Erythroblast (primary cell): Measurements from ENCODE around the gene NALF2.

Source experiments
- DNase-seq, 2 experiments: peaks; one replicate each; lab custom pipeline; 2025; lab: John Stamatoyannopoulos, UW
- GATA1 ChIP-seq: IDR thresholded peaks from 2 replicates; pipeline ENCODE4 v1.6.1; 2011; ENCODE audit warnings: low read depth, mild to moderate bottlenecking, control low read depth, low read length, moderate library complexity
- POLR2A ChIP-seq: IDR thresholded peaks from 2 replicates; pipeline ENCODE4 v1.6.1; 2011; ENCODE audit warnings: mild to moderate bottlenecking, low read length

Gene NALF2

GRCh38 chrX:69503782-69504625, at the start of gene NALF2:
NALF2 (plus strand) TSS chrX:69504326; CDS start chrX:69505283, 957 bp downstream.
- peak; percentile 3 to 22 for DNase-seq
- no peak for TF ChIP-seq GATA1
- TF ChIP-seq POLR2A = no peak

GRCh38 chrX:69457756-69458155, 46.4 kb upstream of the NALF2 start:
- TF ChIP-seq POLR2A = no peak
- TF ChIP-seq GATA1 = no peak
- no peak for DNase-seq

- DNase-seq = no peak
Observed at GRCh38 chrX:69466546-69466945, 37.6 kb upstream of the NALF2 start.

GRCh38 chrX:69469975-69470374, 34.2 kb upstream of the NALF2 start:
- no peak for DNase-seq
- TF ChIP-seq POLR2A (no peak), GATA1 (no peak)

More at GRCh38 chrX:69466546-69466945, 37.6 kb upstream of the NALF2 start:
- TF ChIP-seq GATA1 (no peak), POLR2A (no peak)

GRCh38 chrX:69489625-69490024, 14.5 kb upstream of the NALF2 start:
- TF ChIP-seq GATA1 (no peak), POLR2A (no peak)
- no peak for DNase-seq

GRCh38 chrX:69493193-69493592, 10.9 kb upstream of the NALF2 start:
- TF ChIP-seq GATA1 (no peak), POLR2A (no peak)
- peak; percentile 0 to 28 for DNase-seq

- TF ChIP-seq GATA1 (no peak), POLR2A (no peak)
- no peak for DNase-seq
Observed at GRCh38 chrX:69493766-69494165, 10.4 kb upstream of the NALF2 start.

- DNase-seq = no peak
- no peak for TF ChIP-seq GATA1
- TF ChIP-seq POLR2A = no peak
Observed at GRCh38 chrX:69496183-69496582, 7.9 kb upstream of the NALF2 start.

GRCh38 chrX:69501429-69501828, 2.7 kb upstream of the NALF2 start:
- DNase-seq = peak; percentile 1
- TF ChIP-seq POLR2A = no peak

- TF ChIP-seq GATA1 = no peak
- no peak for TF ChIP-seq POLR2A
- DNase-seq = no peak
Observed at GRCh38 chrX:69503228-69503781, 821 bp upstream of the NALF2 start.

GRCh38 chrX:69504626-69505612, 793 bp downstream of the NALF2 start:
- TF ChIP-seq GATA1 (no peak), POLR2A (no peak)

GRCh38 chrX:69505772-69506616, 1.9 kb downstream of the NALF2 start:
- DNase-seq = no peak
- TF ChIP-seq GATA1 (no peak), POLR2A (no peak)

More at GRCh38 chrX:69504626-69505612, 793 bp downstream of the NALF2 start:
- DNase-seq = no peak
